HG02885 (cell line): Measurements from ENCODE around the gene ZC2HC1C.
"Not testable (repeated sequence)": the region's sequence is repeated elsewhere in the genome, so short reads cannot be mapped to it uniquely, and the experiment has no call there.

Experiments
- ATAC-seq: cut with Tn5 transposase; IDR thresholded peaks from one replicate; pipeline ENCODE4 v1.9.1; 2021; ENCODE audit warnings: mild to moderate bottlenecking; ENCODE audit not compliant: unreplicated experiment, poor library complexity

ZC2HC1C gene

GRCh38 chr14:75053396-75054291, 15.8 kb upstream of the ZC2HC1C start:
- no peak for ATAC-seq

- ATAC-seq: no peak
Observed at GRCh38 chr14:75054421-75054820, 15.0 kb upstream of the ZC2HC1C start.

GRCh38 chr14:75059642-75060041, 9.8 kb upstream of the ZC2HC1C start:
- no peak for ATAC-seq

- no peak for ATAC-seq
Observed at GRCh38 chr14:75060420-75060819, 9.0 kb upstream of the ZC2HC1C start.

- no peak for ATAC-seq
Observed at GRCh38 chr14:75063013-75063412, 6.4 kb upstream of the ZC2HC1C start.

- peak; percentile 98 for ATAC-seq
Observed at GRCh38 chr14:75063491-75064204, 5.8 kb upstream of the ZC2HC1C start, which contains the start of gene ACYP1. TSS of gene ACYP1 (minus strand) at chr14:75064024. CDS start at chr14:75063553, 471 bp downstream.

- ATAC-seq: no peak
Observed at GRCh38 chr14:75064205-75064567, 5.3 kb upstream of the ZC2HC1C start.

GRCh38 chr14:75066691-75067090, 2.8 kb upstream of the ZC2HC1C start:
- no peak for ATAC-seq

GRCh38 chr14:75067212-75067611, 2.2 kb upstream of the ZC2HC1C start:
- no peak for ATAC-seq

- not testable (repeated sequence) for ATAC-seq
Observed at GRCh38 chr14:75067765-75068164, 1.7 kb upstream of the ZC2HC1C start.

GRCh38 chr14:75068294-75069120, 934 bp upstream of the ZC2HC1C start:
- ATAC-seq: no peak

- ATAC-seq: no peak
Observed at GRCh38 chr14:75069811-75070145, 337 bp downstream of the ZC2HC1C start.

GRCh38 chr14:75070383-75070782, 942 bp downstream of the ZC2HC1C start:
- no peak for ATAC-seq

GRCh38 chr14:75077794-75078193, 8.4 kb downstream of the ZC2HC1C start:
- no peak for ATAC-seq

GRCh38 chr14:75079521-75079920, 10.1 kb downstream of the ZC2HC1C start:
- no peak for ATAC-seq

- no peak for ATAC-seq
Observed at GRCh38 chr14:75081660-75082229, 12.3 kb downstream of the ZC2HC1C start.

GRCh38 chr14:75083271-75083670, 13.8 kb downstream of the ZC2HC1C start:
- no peak for ATAC-seq

GRCh38 chr14:75084513-75084912, 15.1 kb downstream of the ZC2HC1C start:
- no peak for ATAC-seq

GRCh38 chr14:75088153-75088552, 18.7 kb downstream of the ZC2HC1C start:
- ATAC-seq: no peak

GRCh38 chr14:75088566-75089373, 19.3 kb downstream of the ZC2HC1C start:
- ATAC-seq: no peak
